HepG2 (cell line): ENCODE data around the gene GCN1. TPM values are rescaled to one million over a fixed set of nuclear protein-coding genes. Genes with fewer than 3 reads are reported as not detected.

Experiments used
- BRF2 ChIP-seq: sonication (generic); formaldehyde crosslinking; IDR thresholded peaks from 2 replicates; pipeline ENCODE4 v1.8.1; 2022; ENCODE audit warnings: mild to moderate bottlenecking, missing genetic modification reagents
- ESRRA ChIP-seq: sonication (generic); formaldehyde crosslinking; IDR thresholded peaks from 2 replicates; pipeline ENCODE4 v1.5.1; 2020; ENCODE audit warnings: mild to moderate bottlenecking, low read depth, missing genetic modification reagents
- FOXM1 ChIP-seq: sonication (generic); formaldehyde crosslinking; IDR thresholded peaks from 2 replicates; pipeline ENCODE4 v1.5.0; 2020; ENCODE audit warnings: missing genetic modification reagents
- GABPB1 ChIP-seq: IDR thresholded peaks from 2 replicates; pipeline ENCODE4 v1.6.1; 2016; ENCODE audit warnings: mild to moderate bottlenecking, missing genetic modification reagents, moderate library complexity, missing compliant biosample characterization
- HMG20A ChIP-seq: IDR thresholded peaks from 2 replicates; pipeline ENCODE4 v1.6.1; 2016; ENCODE audit warnings: borderline replicate concordance
- HNF1B ChIP-seq: sonication (generic); formaldehyde crosslinking; IDR thresholded peaks from 2 replicates; pipeline ENCODE4 v1.5.1; 2020; ENCODE audit warnings: mild to moderate bottlenecking, moderate library complexity, missing genetic modification reagents
- KDM3A ChIP-seq: IDR thresholded peaks from 2 replicates; pipeline ENCODE4 v1.6.1; 2018; ENCODE audit warnings: low read depth, missing compliant biosample characterization
- MEIS1 ChIP-seq: sonication (generic); formaldehyde crosslinking; IDR thresholded peaks from 2 replicates; pipeline ENCODE4 v1.9.0; 2021; ENCODE audit warnings: mild to moderate bottlenecking, missing genetic modification reagents, moderate library complexity, borderline replicate concordance
- MLX ChIP-seq: IDR thresholded peaks from 2 replicates; pipeline ENCODE4 v1.6.1; 2016
- NFKBIZ ChIP-seq: IDR thresholded peaks from 2 replicates; pipeline ENCODE4 v1.6.1; 2018; ENCODE audit warnings: missing genetic modification reagents, missing compliant biosample characterization
- PAWR ChIP-seq: sonication (generic); formaldehyde crosslinking; IDR thresholded peaks from 2 replicates; pipeline ENCODE4 v1.4.0; 2020; ENCODE audit warnings: missing genetic modification reagents, mild to moderate bottlenecking, borderline replicate concordance
- PLRG1 ChIP-seq: fragments of 450-650 bp; conservative IDR thresholded peaks from 2 replicates; pipeline ENCODE4 v1.6.1; 2016
- REST ChIP-seq, 2 experiments: IDR thresholded peaks; 2 replicates each; pipeline ENCODE4 v1.6.1; 2011 to 2012; ENCODE audit warnings: low read length in 2 of 2, borderline replicate concordance in 1 of 2, low read depth in 1 of 2, mild to moderate bottlenecking in 1 of 2, moderate library complexity in 1 of 2
- ZBTB39 ChIP-seq: sonication (generic); formaldehyde crosslinking; IDR thresholded peaks from 2 replicates; pipeline ENCODE4 v1.5.0; 2020; ENCODE audit warnings: missing genetic modification reagents
- ZFAT ChIP-seq: sonication (generic); formaldehyde crosslinking; conservative IDR thresholded peaks from 2 replicates; pipeline ENCODE4 v1.8.1; 2023; ENCODE audit warnings: missing genetic modification reagents, inconsistent platforms
- ZMYM3 ChIP-seq: sonication (generic); formaldehyde crosslinking; IDR thresholded peaks from 2 replicates; pipeline ENCODE4 v1.5.1; 2020; ENCODE audit warnings: mild to moderate bottlenecking, missing genetic modification reagents
- ZNF598 ChIP-seq: sonication (generic); formaldehyde crosslinking; IDR thresholded peaks from 2 replicates; pipeline ENCODE4 v1.5.1; 2020; ENCODE audit warnings: mild to moderate bottlenecking, missing genetic modification reagents, borderline replicate concordance
- ZNF607 ChIP-seq: sonication (generic); formaldehyde crosslinking; IDR thresholded peaks from 2 replicates; pipeline ENCODE4 v1.5.1; 2020; ENCODE audit warnings: missing genetic modification reagents, mild to moderate bottlenecking, borderline replicate concordance
- ZNF660 ChIP-seq: sonication (generic); formaldehyde crosslinking; IDR thresholded peaks from 2 replicates; pipeline ENCODE4 v1.5.1; 2020; ENCODE audit warnings: mild to moderate bottlenecking, low read depth, missing genetic modification reagents, borderline replicate concordance
- polyA plus RNA-seq, 8 experiments: library from polyadenylated mRNA; depleted of rRNA in 3 of 8; stranded (reverse) in 7 of 8; unstranded in 1 of 8; fragments of >200 nt; fragmentation: Illumina TruSeq in 4 of 8; extraction: Trizol in 4 of 8; gene quantifications; 2 replicates each; pipeline versions ENCODE4 v1.2.1 to v1.2.3, GENCODE V29; 2011 to 2016; ENCODE audit warnings: low read depth in 4 of 8, missing spikeins in 1 of 8, mixed read lengths in 1 of 8; ENCODE audit not compliant: insufficient read depth in 1 of 8
- total RNA-seq, 5 experiments: library from RNA; depleted of rRNA; stranded (reverse); fragments of >200 nt; fragmentation: Illumina TruSeq; extraction: Trizol; gene quantifications; 2 replicates each; pipeline ENCODE4 v1.2.3, GENCODE V29; 2016; ENCODE audit warnings: low read depth in 1 of 5

Gene GCN1
- total and polyA plus RNA-seq, 2 of the 13 experiments (the other 11 are each of a cell fraction or from before 2014, with no cell fraction given): 58.2 to 83.0 TPM

- TF ChIP-seq HNF1B (peak; percentile 78), ESRRA (CRISPR knock-in tag) (peak; percentile 96), MLX (CRISPR knock-in tag) (peak; percentile 60; the same call in 1 of the 2 replicates), ZBTB39 (CRISPR knock-in tag) (no peak), PLRG1 (no peak), MEIS1 (CRISPR knock-in tag) (0 out of 2 replicates have a peak, but pooled peaks have one; percentile 22), ZFAT (CRISPR knock-in tag) (no peak), FOXM1 (CRISPR knock-in tag) (no peak), ZMYM3 (peak; percentile 71), ZNF598 (CRISPR knock-in tag) (peak; percentile 84; the same call in 1 of the 2 replicates), REST (IDR thresholded peaks at IDR 0.05; ENCODE audit: borderline replicate concordance in 1 of 2, low read depth in 1 of 2, low read length in 2 of 2) (no peak), HMG20A (CRISPR knock-in tag) (no peak; the same call in 1 of the 2 replicates), ZNF607 (CRISPR knock-in tag) (no peak), BRF2 (CRISPR knock-in tag) (peak; percentile 60; the same call in 1 of the 2 replicates), PAWR (CRISPR knock-in tag) (no peak), GABPB1 (CRISPR knock-in tag) (peak; percentile 74), ZNF660 (CRISPR knock-in tag) (no peak), KDM3A (CRISPR knock-in tag) (peak; percentile 98; the same call in 1 of the 2 replicates), NFKBIZ (CRISPR knock-in tag) (peak; percentile 91)
Observed at GRCh38 chr12:120228291-120229070, 34.0 kb upstream of the GCN1 start (continued).
